ENCODE data around the gene LDHA.

The LDHA gene

GRCh38 chr11:18379201-18379600, 15.2 kb upstream of the LDHA start:
- Histone ChIP-seq H3K9me3 (ENCODE audit: insufficient read depth, low read length) (no peaks in the 10 kb centered on the region), H3K27me3 (ENCODE audit: insufficient read depth, insufficient read length) (no peaks in the 10 kb centered on the region), H3K36me3 (ENCODE audit: insufficient read depth, insufficient read length, low read length) (no peaks in the 10 kb centered on the region), H3K4me3 (ENCODE audit: insufficient read length, low read depth) (no peak overlapping the region), H3K4me1 (ENCODE audit: insufficient read depth, insufficient read length) (peaks cover 5% of the 10 kb centered on the region), H3K9ac (ENCODE audit: insufficient read length, low read depth) (no peak overlapping the region)
- TF ChIP-seq SUZ12 (IDR thresholded peaks at IDR 0.05; ENCODE audit: extremely low read depth, insufficient read depth, insufficient read length) (no peak), YY1 (IDR thresholded peaks at IDR 0.05; ENCODE audit: insufficient read depth, insufficient read length) (no peak), ZNF274 (IDR thresholded peaks at IDR 0.05; ENCODE audit: low read depth, low read length) (no peak)
- DNase-seq (ENCODE audit: low read depth, low spot score): no peak

GRCh38 chr11:18383388-18384156, 10.8 kb upstream of the LDHA start:
- H3K27me3 ChIP-seq (ENCODE audit: insufficient read depth, insufficient read length): no peaks in the 10 kb centered on the region
- no peaks in the 10 kb centered on the region for H3K9me3 ChIP-seq (ENCODE audit: insufficient read depth, low read length)
- H3K4me3 ChIP-seq (ENCODE audit: insufficient read length, low read depth): no peak overlapping the region
- H3K36me3 ChIP-seq (ENCODE audit: insufficient read depth, insufficient read length, low read length): no peaks in the 10 kb centered on the region
- no peak for DNase-seq (ENCODE audit: low read depth, low spot score)
- peaks cover 5% of the 10 kb centered on the region for H3K4me1 ChIP-seq (ENCODE audit: insufficient read depth, insufficient read length)
- TF ChIP-seq ZNF274 (IDR thresholded peaks at IDR 0.05; ENCODE audit: low read depth, low read length) (no peak), SUZ12 (IDR thresholded peaks at IDR 0.05; ENCODE audit: extremely low read depth, insufficient read depth, insufficient read length) (no peak), YY1 (IDR thresholded peaks at IDR 0.05; ENCODE audit: insufficient read depth, insufficient read length) (no peak)
- H3K9ac ChIP-seq (ENCODE audit: insufficient read length, low read depth): no peak overlapping the region

GRCh38 chr11:18384157-18384641, 10.2 kb upstream of the LDHA start:
- Histone ChIP-seq H3K36me3 (ENCODE audit: insufficient read depth, insufficient read length, low read length) (no peaks in the 10 kb centered on the region), H3K4me1 (ENCODE audit: insufficient read depth, insufficient read length) (peaks cover 5% of the 10 kb centered on the region), H3K9ac (ENCODE audit: insufficient read length, low read depth) (no peak overlapping the region), H3K4me3 (ENCODE audit: insufficient read length, low read depth) (no peak overlapping the region), H3K27me3 (ENCODE audit: insufficient read depth, insufficient read length) (no peaks in the 10 kb centered on the region), H3K9me3 (ENCODE audit: insufficient read depth, low read length) (no peaks in the 10 kb centered on the region)
- TF ChIP-seq ZNF274 (IDR thresholded peaks at IDR 0.05; ENCODE audit: low read depth, low read length) (no peak), SUZ12 (IDR thresholded peaks at IDR 0.05; ENCODE audit: extremely low read depth, insufficient read depth, insufficient read length) (no peak), YY1 (IDR thresholded peaks at IDR 0.05; ENCODE audit: insufficient read depth, insufficient read length) (no peak)
- no peak for DNase-seq (ENCODE audit: low read depth, low spot score)

GRCh38 chr11:18390088-18390487, 4.3 kb upstream of the LDHA start:
- Histone ChIP-seq H3K36me3 (ENCODE audit: insufficient read depth, insufficient read length, low read length) (peaks cover 3% of the 10 kb centered on the region), H3K4me3 (ENCODE audit: insufficient read length, low read depth) (no peak overlapping the region), H3K9ac (ENCODE audit: insufficient read length, low read depth) (no peak overlapping the region), H3K27me3 (ENCODE audit: insufficient read depth, insufficient read length) (no peaks in the 10 kb centered on the region), H3K4me1 (ENCODE audit: insufficient read depth, insufficient read length) (peaks cover 3% of the 10 kb centered on the region), H3K9me3 (ENCODE audit: insufficient read depth, low read length) (no peaks in the 10 kb centered on the region)
- no peak for DNase-seq (ENCODE audit: low read depth, low spot score)
- no peak for TF ChIP-seq ZNF274 (IDR thresholded peaks at IDR 0.05; ENCODE audit: low read depth, low read length)
- TF ChIP-seq SUZ12 (IDR thresholded peaks at IDR 0.05; ENCODE audit: extremely low read depth, insufficient read depth, insufficient read length): no peak
- no peak for TF ChIP-seq YY1 (IDR thresholded peaks at IDR 0.05; ENCODE audit: insufficient read depth, insufficient read length)

- H3K9ac ChIP-seq (ENCODE audit: insufficient read length, low read depth): no peak overlapping the region
- H3K36me3 ChIP-seq (ENCODE audit: insufficient read depth, insufficient read length, low read length): peaks cover 22% of the 10 kb centered on the region
- no peak for DNase-seq (ENCODE audit: low read depth, low spot score)
- H3K4me1 ChIP-seq (ENCODE audit: insufficient read depth, insufficient read length): peaks cover 3% of the 10 kb centered on the region
- no peak overlapping the region for H3K4me3 ChIP-seq (ENCODE audit: insufficient read length, low read depth)
- H3K9me3 ChIP-seq (ENCODE audit: insufficient read depth, low read length): no peaks in the 10 kb centered on the region
- H3K27me3 ChIP-seq (ENCODE audit: insufficient read depth, insufficient read length): no peaks in the 10 kb centered on the region
- TF ChIP-seq ZNF274 (IDR thresholded peaks at IDR 0.05; ENCODE audit: low read depth, low read length): no peak
- TF ChIP-seq SUZ12 (IDR thresholded peaks at IDR 0.05; ENCODE audit: extremely low read depth, insufficient read depth, insufficient read length): no peak
- TF ChIP-seq YY1 (IDR thresholded peaks at IDR 0.05; ENCODE audit: insufficient read depth, insufficient read length): no peak
Observed at GRCh38 chr11:18392434-18393321, 1.7 kb upstream of the LDHA start.

GRCh38 chr11:18393581-18394274, 635 bp upstream of the LDHA start:
- Histone ChIP-seq H3K36me3 (ENCODE audit: insufficient read depth, insufficient read length, low read length) (peaks cover 33% of the 10 kb centered on the region), H3K9me3 (ENCODE audit: insufficient read depth, low read length) (no peaks in the 10 kb centered on the region), H3K4me1 (ENCODE audit: insufficient read depth, insufficient read length) (peaks cover 3% of the 10 kb centered on the region), H3K4me3 (ENCODE audit: insufficient read length, low read depth) (peak overlapping the region; percentile 74), H3K27me3 (ENCODE audit: insufficient read depth, insufficient read length) (no peaks in the 10 kb centered on the region), H3K9ac (ENCODE audit: insufficient read length, low read depth) (peak overlapping the region; percentile 92)
- no peak for TF ChIP-seq ZNF274 (IDR thresholded peaks at IDR 0.05; ENCODE audit: low read depth, low read length)
- TF ChIP-seq SUZ12 (IDR thresholded peaks at IDR 0.05; ENCODE audit: extremely low read depth, insufficient read depth, insufficient read length): no peak
- TF ChIP-seq YY1 (IDR thresholded peaks at IDR 0.05; ENCODE audit: insufficient read depth, insufficient read length): no peak
- peak; percentile 1 for DNase-seq (ENCODE audit: low read depth, low spot score)

Measured in NT2/D1 (cell line).